GM12878 (cell line): Measurements from ENCODE around the gene CDH4. TPM values are rescaled to one million over a fixed set of nuclear protein-coding genes. Genes with fewer than 3 reads are reported as not detected.

Experiments
- ATAC-seq: fragments of 200-7000 bp; cut with Tn5 transposase; 3 replicates; pipeline ENCODE4 v1.9.1; 2020; ENCODE audit warnings: mild to moderate bottlenecking, moderate library complexity
- BruUV-seq: library from RNA; stranded (reverse); fragments of 400-500 nt; replicated peaks from 2 replicates; lab custom pipeline; 2021; lab: Mats Ljungman, UMichigan
- CTCF ChIA-PET: fragments of 300-600 bp; sonication (Branson Sonifier 250); formaldehyde crosslinking; extraction: SDS; loops from one replicate; lab custom pipeline; 2021; ENCODE audit warnings: inconsistent platforms; lab: Yijun Ruan, JAX
- POLR2A ChIA-PET: fragments of 350-600 bp; formaldehyde crosslinking; extraction: SDS; loops from one replicate; lab custom pipeline; 2021; ENCODE audit warnings: inconsistent platforms; lab: Charles Lee
- RAD21 ChIA-PET: fragments of 300-600 bp; sonication (Branson Sonifier 250); formaldehyde crosslinking; loops from one replicate; lab custom pipeline; 2023; ENCODE audit warnings: antibody characterized with exemption; ENCODE audit not compliant: unreplicated experiment; lab: Charles Lee
- SMC1A ChIA-PET: fragments of 300-600 bp; sonication (Branson Sonifier 250); formaldehyde crosslinking; loops from one replicate; lab custom pipeline; 2023; ENCODE audit not compliant: unreplicated experiment, uncharacterized antibody; lab: Charles Lee
- DNase-seq: peaks from one replicate; pipeline ENCODE4 v3.0.0-alpha.2; 2011; ENCODE audit warnings: low read depth, low spot score
- FAIRE-seq: peaks from 3 replicates; lab custom pipeline; 2011; peaks lifted over from hg19 to GRCh38; lab: Jason Lieb, UNC
- H2AFZ ChIP-seq: 2 replicates; pipeline ENCODE4 v1.6.0; 2011; ENCODE audit warnings: low read depth, low read length, control low read depth; ENCODE audit not compliant: control insufficient read depth
- H3K27ac ChIP-seq: 2 replicates; pipeline ENCODE4 v1.5.1; 2011; ENCODE audit warnings: control low read depth; ENCODE audit not compliant: control insufficient read depth, insufficient read depth
- H3K27me3 ChIP-seq, 2 experiments: replicated peaks in 1 of 2; 2 replicates each; pipeline versions ENCODE4 v1.6.0 to v1.6.1; 2011; ENCODE audit warnings: low read length in 1 of 2; ENCODE audit not compliant: control insufficient read depth in 2 of 2, insufficient read depth in 2 of 2
- H3K36me3 ChIP-seq, 2 experiments: 2 replicates each; pipeline ENCODE4 v1.5.1; 2011; ENCODE audit warnings: low read length in 1 of 2; ENCODE audit not compliant: control insufficient read depth in 2 of 2, insufficient read depth in 2 of 2
- H3K4me1 ChIP-seq: 2 replicates; pipeline ENCODE4 v1.6.1; 2011; ENCODE audit warnings: mild to moderate bottlenecking, low read length, moderate library complexity, mixed read lengths; ENCODE audit not compliant: control insufficient read depth, insufficient read depth
- H3K4me2 ChIP-seq: 2 replicates; pipeline ENCODE4 v1.6.0; 2011; ENCODE audit warnings: control low read depth; ENCODE audit not compliant: control insufficient read depth, insufficient read depth
- H3K4me3 ChIP-seq: fragments of 200-600 bp; sonication (generic); 2 replicates; pipeline ENCODE4 v1.5.1; 2016
- H3K79me2 ChIP-seq: 2 replicates; pipeline ENCODE4 v1.6.0; 2011; ENCODE audit warnings: low read length; ENCODE audit not compliant: control insufficient read depth, insufficient read depth
- H3K9ac ChIP-seq: 2 replicates; pipeline ENCODE4 v1.8.0; 2011; ENCODE audit warnings: low read length, control low read depth, mixed read lengths; ENCODE audit not compliant: control insufficient read depth, insufficient read depth
- H3K9me3 ChIP-seq: replicated peaks from 3 replicates; pipeline ENCODE4 v1.5.1; 2011; ENCODE audit warnings: mild to moderate bottlenecking, low read length; ENCODE audit not compliant: control insufficient read depth, insufficient read depth
- H4K20me1 ChIP-seq: 2 replicates; pipeline ENCODE4 v1.6.0; 2011; ENCODE audit not compliant: control insufficient read depth, insufficient read depth
- FOXK2 ChIP-seq: fragments of 450-650 bp; IDR thresholded peaks from 2 replicates; pipeline ENCODE4 v1.6.1; 2017; ENCODE audit warnings: mild to moderate bottlenecking, moderate library complexity
- NR2F1 ChIP-seq: fragments of 450-650 bp; conservative IDR thresholded peaks from 2 replicates; pipeline ENCODE4 v1.6.1; 2017; ENCODE audit warnings: mild to moderate bottlenecking
- NRF1 ChIP-seq: conservative IDR thresholded peaks from 2 replicates; pipeline ENCODE4 v1.6.1; 2011; ENCODE audit warnings: mild to moderate bottlenecking, low read depth, low read length, improper control_type of control experiment
- POLR2AphosphoS5 ChIP-seq: IDR thresholded peaks from 2 replicates; pipeline ENCODE4 v1.6.1; 2011; ENCODE audit warnings: mild to moderate bottlenecking, low read length, inconsistent platforms
- SIX5 ChIP-seq: IDR thresholded peaks from 2 replicates; pipeline ENCODE4 v1.6.1; 2011; ENCODE audit warnings: mild to moderate bottlenecking, low read depth, low read length, moderate library complexity; ENCODE audit not compliant: severe bottlenecking
- SMARCA5 ChIP-seq: fragments of 450-650 bp; IDR thresholded peaks from 2 replicates; pipeline ENCODE4 v1.6.1; 2017; ENCODE audit warnings: mild to moderate bottlenecking
- SUPT20H ChIP-seq: IDR thresholded peaks from 2 replicates; pipeline ENCODE4 v1.6.1; 2011; ENCODE audit warnings: low read depth, mild to moderate bottlenecking, low read length, moderate library complexity, borderline replicate concordance; ENCODE audit not compliant: control insufficient read depth
- TBL1XR1 ChIP-seq: IDR thresholded peaks from 2 replicates; pipeline ENCODE4 v1.6.1; 2012; ENCODE audit warnings: low read depth, low read length, improper control_type of control experiment
- TCF7 ChIP-seq: IDR thresholded peaks from 2 replicates; pipeline ENCODE4 v1.6.1; 2014; ENCODE audit warnings: antibody characterized with exemption, borderline replicate concordance
- WGBS: methylation state at CpG from one replicate; pipeline ENCODE4 v1.1.6; 2016; ENCODE audit warnings: low lambda C conversion rate; ENCODE audit not compliant: insufficient replicate concordance, insufficient coverage; ENCODE audit errors: missing lambda C conversion rate; 5-methylcytosine and 5-hydroxymethylcytosine counted together
- in situ Hi-C: fragments of 300-500 bp; cut with MboI; formaldehyde crosslinking; loops from 9 replicates; pipeline ENCODE4 v1.14.3; 2018; ENCODE audit warnings: mixed read lengths
- intact Hi-C: fragments of 100-400 bp; cut with micrococcal nuclease; formaldehyde crosslinking; loops from one replicate; pipeline ENCODE4 v1.14.2; 2022; ENCODE audit not compliant: unreplicated experiment
- polyA plus RNA-seq, 11 experiments: library from polyadenylated mRNA; depleted of rRNA in 4 of 11; unstranded in 6 of 11; stranded (reverse) in 5 of 11; fragments of >200 nt; fragmentation: Nextera tagmentation in 4 of 11; fragmentation: Illumina TruSeq in 1 of 11; extraction: Ambion mirVana in 4 of 11; extraction: Trizol in 1 of 11; gene quantifications; 1 replicate in 1 of 11; 2 replicates in 10 of 11; pipeline versions ENCODE4 v1.2.1 to v1.2.3, GENCODE V29; 2011 to 2016; ENCODE audit warnings: inconsistent platforms in 2 of 11, missing spikeins in 2 of 11, low read depth in 1 of 11
- total RNA-seq, 4 experiments: library from RNA; depleted of rRNA in 3 of 4; stranded (reverse); fragments of >200 nt in 3 of 4; fragmentation: Illumina TruSeq in 1 of 4; extraction: Trizol in 1 of 4; gene quantifications; 2 replicates each; pipeline versions ENCODE4 v1.2.1 to v1.2.3, GENCODE V29; 2013 to 2021
- TF ChIP-seq, protein P1 (sequence below): fragments of 450-650 bp; formaldehyde crosslinking; IDR thresholded peaks from 2 replicates; pipeline ENCODE4 v1.4.0; 2022; ENCODE audit warnings: mild to moderate bottlenecking, moderate library complexity

Gene CDH4
- total and polyA plus RNA-seq, 10 of the 15 experiments (the other 5 are each of a cell fraction or from before 2014, with no cell fraction given): not detected

DNA sequence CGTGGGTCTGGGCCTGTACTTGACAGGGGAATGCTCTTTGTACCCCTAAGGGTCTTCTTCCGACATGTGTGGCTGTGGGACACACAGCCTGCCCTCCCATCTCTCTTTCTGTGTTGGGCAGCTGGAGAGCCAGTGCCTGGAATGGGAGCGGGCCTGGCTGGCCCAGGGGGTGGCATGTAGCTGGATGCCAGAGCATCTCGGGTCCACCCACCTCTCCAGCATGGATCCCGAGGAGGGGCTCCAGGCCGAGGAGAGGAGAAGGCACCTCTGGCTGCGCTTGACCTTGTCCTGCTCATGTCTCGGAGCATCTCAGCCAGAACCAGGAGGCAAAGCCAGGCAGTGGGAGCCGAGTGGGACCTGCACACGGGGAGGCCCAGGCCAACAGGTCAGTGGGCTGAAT is 16.0 kb downstream of the CDH4 start:
- RAD21 ChIA-PET: no interaction called here
- SMC1A ChIA-PET: no interaction called here
- Histone ChIP-seq H3K9me3 (no peaks in the 10 kb centered on the region; the same call in 2 of the 3 replicates), H3K4me2 (no peak overlapping the region), H3K4me3 (no peak overlapping the region), H4K20me1 (no peaks in the 10 kb centered on the region), H3K79me2 (no peaks in the 10 kb centered on the region), H3K4me1 (no peaks in the 10 kb centered on the region), H3K36me3 (no peaks in the 10 kb centered on the region), H2AFZ (no peak overlapping the region), H3K27me3 (no peaks in the 10 kb centered on the region), H3K9ac (no peak overlapping the region), H3K27ac (no peak overlapping the region)
- POLR2A ChIA-PET: no interaction called here
- DNase-seq: no peak
- no peak for FAIRE-seq
- ATAC-seq: no peak
- no TSS peak for BruUV-seq
- TF ChIP-seq, protein P1, sequence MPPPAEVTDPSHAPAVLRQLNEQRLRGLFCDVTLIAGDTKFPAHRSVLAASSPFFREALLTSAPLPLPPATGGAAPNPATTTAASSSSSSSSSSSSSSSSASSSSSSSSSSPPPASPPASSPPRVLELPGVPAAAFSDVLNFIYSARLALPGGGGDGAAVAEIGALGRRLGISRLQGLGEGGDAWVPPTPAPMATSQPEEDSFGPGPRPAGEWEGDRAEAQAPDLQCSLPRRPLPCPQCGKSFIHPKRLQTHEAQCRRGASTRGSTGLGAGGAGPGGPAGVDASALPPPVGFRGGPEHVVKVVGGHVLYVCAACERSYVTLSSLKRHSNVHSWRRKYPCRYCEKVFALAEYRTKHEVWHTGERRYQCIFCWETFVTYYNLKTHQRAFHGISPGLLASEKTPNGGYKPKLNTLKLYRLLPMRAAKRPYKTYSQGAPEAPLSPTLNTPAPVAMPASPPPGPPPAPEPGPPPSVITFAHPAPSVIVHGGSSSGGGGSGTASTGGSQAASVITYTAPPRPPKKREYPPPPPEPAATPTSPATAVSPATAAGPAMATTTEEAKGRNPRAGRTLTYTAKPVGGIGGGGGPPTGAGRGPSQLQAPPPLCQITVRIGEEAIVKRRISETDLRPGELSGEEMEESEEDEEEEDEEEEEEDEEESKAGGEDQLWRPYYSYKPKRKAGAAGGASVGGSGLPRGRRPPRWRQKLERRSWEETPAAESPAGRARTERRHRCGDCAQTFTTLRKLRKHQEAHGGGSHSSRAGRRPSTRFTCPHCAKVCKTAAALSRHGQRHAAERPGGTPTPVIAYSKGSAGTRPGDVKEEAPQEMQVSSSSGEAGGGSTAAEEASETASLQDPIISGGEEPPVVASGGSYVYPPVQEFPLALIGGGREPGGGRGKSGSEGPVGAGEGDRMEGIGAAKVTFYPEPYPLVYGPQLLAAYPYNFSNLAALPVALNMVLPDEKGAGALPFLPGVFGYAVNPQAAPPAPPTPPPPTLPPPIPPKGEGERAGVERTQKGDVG (CRISPR knock-in tag): no peak
- TF ChIP-seq SUPT20H (no peak), NR2F1 (no peak), SMARCA5 (no peak), POLR2AphosphoS5 (no peak), TBL1XR1 (no peak), NRF1 (no peak), SIX5 (no peak), TCF7 (no peak), FOXK2 (no peak)
- CTCF ChIA-PET: no interaction called here
- 10% methylated on average over 10 of the region's 10 CpGs for WGBS
- intact Hi-C loops: no loop called here
- in situ Hi-C loops: no loop called here
